DMS53 treated with DMSO at 0.1 percent for 48 hours (cell line): ENCODE measurements around the gene STARD3.
"Not testable (repeated sequence)": the region's sequence is repeated elsewhere in the genome, so short reads cannot be mapped to it uniquely, and the experiment has no call there.

Experiments used
- DNase-seq: peaks from one replicate; lab custom pipeline; 2025; ENCODE audit not compliant: unreplicated experiment; lab: John Stamatoyannopoulos, UW

STARD3 gene

DNA sequence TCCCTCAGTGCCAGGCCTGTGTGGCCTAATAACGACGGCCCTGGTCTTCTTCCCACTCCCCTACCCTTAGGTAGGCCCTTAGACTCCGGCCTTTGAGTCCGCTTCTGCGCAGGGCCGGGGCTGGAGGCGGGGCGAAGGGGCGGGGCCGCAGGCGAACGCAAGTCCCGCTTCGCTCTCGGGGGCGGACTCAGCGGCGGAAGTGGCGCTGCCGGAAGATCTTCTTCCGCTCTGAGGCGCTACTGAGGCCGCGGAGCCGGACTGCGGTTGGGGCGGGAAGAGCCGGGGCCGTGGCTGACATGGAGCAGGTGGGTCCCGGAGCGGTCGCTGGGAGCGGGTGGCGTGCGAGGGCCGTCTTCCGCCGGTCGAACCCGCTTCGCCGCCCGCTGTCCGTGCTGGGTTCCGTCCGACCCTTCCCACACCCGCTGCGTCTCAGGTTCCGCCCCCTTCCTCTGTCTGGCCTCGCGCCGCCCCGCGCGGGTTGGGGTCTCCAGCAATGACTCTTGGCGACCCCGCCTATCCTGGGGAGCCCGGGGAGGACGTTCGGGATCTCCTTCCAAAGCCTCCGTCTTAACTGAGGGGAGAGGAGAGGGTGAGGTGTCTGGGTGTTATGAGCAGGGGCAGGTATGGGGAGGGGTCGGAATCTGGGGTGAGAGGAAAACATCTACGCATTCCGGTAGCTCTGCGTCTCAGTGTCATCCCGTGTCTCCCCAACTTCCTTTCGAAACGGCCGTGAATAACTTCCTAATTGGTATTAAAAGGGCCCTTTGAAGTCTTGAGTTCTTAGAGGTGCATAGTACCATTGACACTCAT lies at the start of gene STARD3:
Gene STARD3 (plus strand): TSS at position 218 of the 810 bp plus-strand sequence. CDS start 16,388 bp downstream, outside the sequence.
- DNase-seq: peak; percentile 57

DNA sequence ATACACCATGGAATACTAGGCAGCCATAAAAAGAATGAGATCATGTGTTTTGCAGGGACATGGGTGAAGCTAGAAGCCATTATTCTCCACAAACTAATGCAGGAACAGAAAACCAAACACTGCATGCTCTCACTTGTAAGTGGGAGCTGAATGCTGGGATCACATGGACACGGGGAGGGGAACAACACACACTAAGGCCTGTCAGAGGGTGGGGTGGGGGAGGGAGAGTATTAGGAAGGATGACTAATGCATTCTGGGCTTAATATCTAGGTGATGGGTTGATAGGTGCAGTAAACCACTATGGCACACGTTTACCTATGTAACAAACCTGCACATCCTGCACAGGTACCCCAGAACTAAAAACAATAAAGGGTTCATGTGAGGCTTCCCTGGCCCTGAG lies 46.8 kb upstream of the STARD3 start:
- not testable (repeated sequence) for DNase-seq

DNA sequence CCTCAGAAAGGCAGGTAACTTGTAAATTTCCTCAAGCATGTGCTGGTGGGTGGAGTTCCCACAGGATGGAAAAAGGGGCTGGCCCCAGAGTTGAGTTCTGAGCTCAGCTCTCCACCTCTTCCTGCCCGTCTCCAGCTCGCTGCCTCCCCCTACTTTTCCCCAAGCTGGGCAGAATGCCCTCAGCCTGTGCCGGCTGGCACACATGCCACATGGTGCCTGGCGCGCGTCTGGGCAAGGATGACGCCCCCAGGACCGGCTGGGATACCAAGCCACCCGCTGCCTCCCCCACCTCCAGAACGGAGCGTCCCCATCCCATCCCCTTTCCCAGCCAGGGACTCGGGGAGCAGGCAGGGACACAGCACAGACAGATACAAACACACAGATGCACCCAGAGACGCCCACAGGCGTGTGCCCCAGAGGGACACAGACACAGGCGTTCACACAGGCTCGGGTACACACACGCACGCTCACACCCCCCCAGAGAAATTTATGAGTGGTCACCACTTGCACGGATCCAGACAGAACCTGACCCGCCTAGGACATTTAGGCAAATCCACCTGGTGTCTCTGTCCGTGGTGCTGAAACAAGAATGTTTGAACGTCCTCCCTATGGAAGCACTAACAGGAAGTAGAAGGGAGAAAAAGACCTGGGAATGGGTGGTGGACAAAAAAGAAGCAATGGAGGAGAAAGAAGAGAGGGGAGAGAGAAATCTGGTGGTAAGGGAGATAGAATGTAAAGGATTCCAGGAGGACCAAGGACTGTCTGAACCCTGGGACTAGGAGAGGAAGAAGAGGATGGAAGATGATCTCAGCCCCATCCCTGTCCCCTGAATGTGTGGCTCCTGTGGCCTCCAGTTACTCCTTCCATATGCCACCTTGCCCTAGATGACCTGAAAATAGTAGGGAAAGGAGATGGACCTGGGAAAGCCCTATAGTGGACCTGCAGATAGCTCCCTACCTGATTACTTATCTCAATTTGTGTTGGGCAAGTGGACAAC lies 44.7 kb upstream of the STARD3 start:
- peak; percentile 34 for DNase-seq

- no peak for DNase-seq
These were observed 43.6 kb upstream of the STARD3 start for GRCh38 chr17:39593371-39593770.

GRCh38 chr17:39595294-39595693 lies 41.6 kb upstream of the STARD3 start:
- no peak for DNase-seq

DNA sequence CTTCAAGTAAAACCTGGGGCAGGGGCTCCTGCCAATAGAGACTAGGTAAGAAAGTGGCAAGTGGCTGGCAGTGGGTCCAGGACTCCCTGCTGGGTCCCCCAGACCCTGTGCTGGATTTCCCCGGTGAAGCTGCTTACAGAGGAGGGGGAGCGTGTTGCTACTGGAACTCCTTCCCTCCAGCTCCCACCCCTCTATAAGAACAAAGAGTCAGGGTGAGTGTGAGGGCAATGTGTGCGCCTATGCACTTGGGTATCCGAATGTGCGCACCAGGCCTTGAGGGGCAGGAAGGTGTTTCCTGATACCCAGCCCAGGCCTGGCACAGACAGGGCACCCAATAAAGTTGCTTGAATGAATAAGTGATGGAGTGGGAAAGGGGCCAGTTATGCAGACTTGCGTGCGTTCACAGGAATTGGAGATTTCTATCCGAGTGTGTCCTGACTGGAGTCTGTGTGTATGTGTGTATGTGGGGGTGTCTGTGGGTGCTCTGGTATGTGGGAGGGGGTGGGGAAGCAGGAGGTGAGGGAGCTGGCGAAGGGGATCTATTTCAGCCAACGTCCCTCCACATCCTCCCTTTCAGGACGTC lies 40.9 kb upstream of the STARD3 start:
- DNase-seq: no peak

DNA sequence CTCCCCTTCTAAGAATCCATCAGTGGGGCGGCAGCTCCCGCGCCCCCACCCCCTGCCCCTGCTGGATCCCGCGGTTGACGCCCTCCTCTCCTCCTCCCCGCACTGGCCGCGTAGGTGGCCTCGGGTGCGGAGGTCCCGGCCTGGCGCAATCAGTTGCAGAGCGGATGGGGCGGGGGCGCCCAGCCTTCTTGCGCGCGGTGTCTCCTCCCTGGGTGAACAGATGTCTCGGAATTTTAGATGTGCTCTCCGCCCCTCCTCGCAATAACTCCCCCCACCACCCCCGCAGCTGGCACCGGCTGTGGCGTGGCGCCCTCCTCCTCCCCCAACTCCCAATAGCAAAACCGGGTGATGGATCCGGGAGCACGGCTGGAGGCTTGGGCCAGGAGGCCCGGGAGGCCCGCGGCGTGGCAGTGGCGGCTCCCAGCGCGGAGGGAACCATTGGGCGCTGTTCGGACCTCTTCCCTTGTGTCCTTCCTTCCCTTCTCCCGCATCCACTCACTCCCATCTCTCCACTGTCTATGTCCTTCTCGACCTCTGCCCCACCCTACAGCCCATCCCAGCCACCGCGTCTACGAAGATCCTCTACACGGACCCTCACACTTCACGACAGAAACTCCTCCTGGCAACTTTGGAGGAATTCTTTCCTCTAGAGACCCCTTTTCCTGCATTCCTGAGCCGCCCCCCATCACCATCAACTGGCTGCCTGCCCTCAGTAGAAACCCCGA lies 40.2 kb upstream of the STARD3 start:
- no peak for DNase-seq

- DNase-seq: no peak
These were observed 39.4 kb upstream of the STARD3 start for GRCh38 chr17:39597372-39598046.

DNA sequence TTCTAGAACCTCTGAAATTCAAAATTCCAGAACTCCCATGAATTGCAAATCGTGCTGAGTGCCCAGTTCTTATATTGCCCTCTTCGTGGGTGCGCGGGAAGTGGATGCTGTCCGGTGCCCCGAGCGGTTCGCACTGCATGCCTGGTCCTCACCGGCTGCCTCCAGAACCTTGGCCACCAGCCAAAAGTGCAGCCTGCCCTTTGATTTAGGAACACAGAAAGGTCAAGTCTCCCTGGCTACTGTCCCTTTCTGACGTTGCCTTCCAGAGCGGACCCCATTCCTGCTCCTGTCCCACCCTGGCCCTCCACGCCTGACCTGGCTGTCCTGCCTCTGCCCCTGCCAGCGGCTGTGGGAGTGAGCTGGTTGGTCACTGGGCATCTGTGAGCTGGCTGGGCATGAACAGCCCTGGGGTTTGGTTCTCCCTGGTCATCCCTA lies 38.9 kb upstream of the STARD3 start:
- DNase-seq: no peak

DNA sequence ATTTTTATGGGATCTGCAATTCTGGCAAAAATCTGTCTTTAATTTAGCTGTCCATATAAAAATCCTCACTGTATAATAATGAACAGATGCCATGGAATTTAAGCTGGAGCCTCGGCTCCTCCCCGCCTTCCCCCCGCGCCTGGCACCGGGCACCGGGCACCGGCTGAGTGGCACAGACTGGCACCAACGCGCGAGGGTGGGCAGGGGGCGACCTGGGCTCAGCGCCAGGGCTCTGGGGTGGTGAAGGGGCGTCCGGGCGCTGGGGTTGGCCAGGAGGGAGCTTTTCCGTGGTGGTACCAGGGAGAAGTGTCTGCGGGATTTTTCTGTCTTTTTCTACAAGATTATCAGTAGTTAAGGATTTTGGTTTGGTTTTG lies 38.3 kb upstream of the STARD3 start:
- DNase-seq: no peak

GRCh38 chr17:39599004-39599664 lies 37.8 kb upstream of the STARD3 start:
- no peak for DNase-seq

- DNase-seq: no peak
These were observed 37.2 kb upstream of the STARD3 start for GRCh38 chr17:39599665-39600231.

DNA sequence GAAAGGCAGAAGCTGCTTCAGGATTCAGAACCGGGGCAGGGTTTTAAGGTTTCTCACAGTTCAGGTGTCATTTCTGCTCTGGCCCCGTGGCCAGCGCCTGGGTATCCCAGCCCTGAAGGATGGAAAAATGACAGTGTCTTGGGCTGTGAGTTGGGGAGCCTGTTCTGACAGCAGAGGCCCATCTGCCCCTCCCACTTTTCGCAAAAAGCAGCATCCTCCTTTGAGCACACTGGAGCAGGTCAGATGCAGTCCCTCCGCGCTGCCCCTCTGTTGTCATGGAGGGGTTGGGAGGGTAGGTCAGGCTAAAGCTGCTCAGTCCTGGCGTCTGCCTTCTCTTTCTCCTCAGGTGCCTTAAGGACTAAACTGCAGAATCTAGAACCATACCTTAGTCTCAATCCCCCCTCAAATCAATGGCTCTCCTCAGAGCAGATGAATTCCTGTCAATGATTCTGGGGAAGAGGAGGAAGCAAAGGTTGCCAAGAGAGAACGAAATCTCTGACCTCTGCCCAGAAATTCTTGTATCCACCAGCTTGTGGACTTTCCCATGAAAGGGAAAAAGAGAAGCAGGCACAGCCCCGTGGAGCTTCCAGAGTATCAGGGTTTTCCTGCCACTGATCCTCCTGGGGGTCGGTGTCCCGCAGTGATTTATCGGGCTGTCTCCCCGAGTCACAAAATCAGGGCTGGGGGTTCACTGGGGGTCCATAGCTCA lies 36.5 kb upstream of the STARD3 start:
- no peak for DNase-seq

GRCh38 chr17:39600997-39601597 lies 35.8 kb upstream of the STARD3 start:
- DNase-seq: no peak

DNA sequence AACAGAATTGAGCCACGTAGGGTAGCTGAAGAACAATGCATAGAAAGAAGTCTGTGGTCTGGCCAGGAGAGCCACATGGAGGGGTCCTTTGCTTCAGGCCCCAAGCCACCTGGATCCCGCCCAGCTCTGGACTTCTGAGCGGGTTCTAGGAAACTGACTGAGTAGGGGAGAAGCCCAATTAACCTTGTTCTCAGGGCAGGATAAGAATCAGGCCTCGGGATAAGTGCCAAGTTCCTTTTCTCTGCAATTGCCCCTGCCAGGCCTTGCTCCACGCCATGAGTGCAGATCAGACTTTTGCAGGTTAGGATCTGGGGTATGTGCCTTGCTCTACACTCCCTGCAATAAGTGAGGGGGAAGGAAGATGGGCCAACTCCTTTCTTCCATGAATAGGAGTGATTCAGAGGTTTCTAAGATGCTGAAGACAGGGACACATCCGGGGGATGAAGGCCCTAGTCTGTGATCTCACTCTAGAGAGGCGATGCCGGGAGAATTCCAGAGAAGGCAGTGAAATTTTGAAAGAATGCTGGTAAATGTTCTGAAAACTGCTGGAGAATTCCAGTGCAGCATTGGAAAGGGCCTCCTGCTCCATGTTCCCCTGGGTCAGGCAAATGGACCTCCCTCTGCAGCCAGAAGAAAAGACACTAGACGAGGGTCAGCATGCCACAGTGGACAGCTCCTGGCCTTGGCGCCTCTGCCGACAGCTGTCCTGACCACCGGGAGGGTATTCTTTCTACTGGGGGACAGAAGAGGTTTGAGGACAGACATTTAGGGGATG lies 35.0 kb upstream of the STARD3 start:
- DNase-seq: no peak

- DNase-seq: no peak
These were observed 34.2 kb upstream of the STARD3 start for GRCh38 chr17:39602533-39603303.
